HG02759 (cell line): ENCODE data around the gene DLL4.
A peak's percentile ranks its signal among the peaks of the same experiment; 100 is the strongest.
"Not testable (repeated sequence)": the region's sequence is repeated elsewhere in the genome, so short reads cannot be mapped to it uniquely, and the experiment has no call there.

Experiments used
- ATAC-seq: cut with Tn5 transposase; IDR thresholded peaks from one replicate; pipeline ENCODE4 v1.9.1; 2021; ENCODE audit warnings: mild to moderate bottlenecking, moderate library complexity; ENCODE audit not compliant: unreplicated experiment

The DLL4 gene

GRCh38 chr15:40940296-40940801 lies 11.2 kb downstream of the DLL4 start:
- ATAC-seq, result no peak

- ATAC-seq, result no peak
Observed at GRCh38 chr15:40941068-40941527, 12.0 kb downstream of the DLL4 start.

- ATAC-seq, result peak; percentile 82
Observed at GRCh38 chr15:40941528-40942336, 12.6 kb downstream of the DLL4 start.

GRCh38 chr15:40942337-40942854 lies 13.3 kb downstream of the DLL4 start:
- no peak for ATAC-seq

- ATAC-seq, result no peak
Observed at GRCh38 chr15:40942878-40943277, 13.7 kb downstream of the DLL4 start.

- ATAC-seq, result no peak
Observed at GRCh38 chr15:40943764-40944365, 14.7 kb downstream of the DLL4 start.

GRCh38 chr15:40944510-40945296 lies 15.6 kb downstream of the DLL4 start:
- ATAC-seq, result no peak

- ATAC-seq, result no peak
Observed at GRCh38 chr15:40948706-40949473, 19.8 kb downstream of the DLL4 start.

GRCh38 chr15:40949756-40950207 lies 20.6 kb downstream of the DLL4 start:
- ATAC-seq, result no peak

GRCh38 chr15:40951764-40952163 lies 22.6 kb downstream of the DLL4 start:
- no peak for ATAC-seq

GRCh38 chr15:40952301-40952900 lies 23.3 kb downstream of the DLL4 start:
- ATAC-seq, result no peak

GRCh38 chr15:40952901-40953712 lies 24.0 kb downstream of the DLL4 start, which contains the start of gene CHAC1:
Gene CHAC1, plus strand, starts transcription at chr15:40953471. Its CDS starts 113 bp downstream, at chr15:40953584.
- ATAC-seq, result peak; percentile 93

GRCh38 chr15:40953713-40954074 lies 24.6 kb downstream of the DLL4 start:
- ATAC-seq, result no peak

GRCh38 chr15:40954158-40954848 lies 25.2 kb downstream of the DLL4 start:
- ATAC-seq, result not testable (repeated sequence)

GRCh38 chr15:40955141-40955903 lies 26.2 kb downstream of the DLL4 start:
- no peak for ATAC-seq

- no peak for ATAC-seq
Observed at GRCh38 chr15:40955930-40956540, 26.9 kb downstream of the DLL4 start.

- no peak for ATAC-seq
Observed at GRCh38 chr15:40956541-40956982, 27.4 kb downstream of the DLL4 start.
